CD4-positive, alpha-beta memory T cell (primary cell): ENCODE data around the gene KCMF1. TPM values are rescaled to one million over a fixed set of nuclear protein-coding genes. Genes with fewer than 3 reads are reported as not detected.
A peak's percentile ranks its signal among the peaks of the same experiment; 100 is the strongest.

Source experiments
- CTCF ChIA-PET: fragments of 350-600 bp; sonication (Branson Sonifier 250); formaldehyde crosslinking; loops from one replicate; lab custom pipeline; 2021; ENCODE audit warnings: inconsistent platforms; ENCODE audit not compliant: partially characterized antibody; lab: Charles Lee
- POLR2A ChIA-PET: fragments of 350-600 bp; sonication (Branson Sonifier 250); formaldehyde crosslinking; loops from one replicate; lab custom pipeline; 2021; ENCODE audit not compliant: partially characterized antibody; lab: Charles Lee
- DNase-seq, 5 donors: peaks; one replicate each; pipeline versions ENCODE4 v3.0.0 to v3.0.0-alpha.2; 2020 to 2022; ENCODE audit warnings: mixed read lengths in 1 of 5
- H3K27ac ChIP-seq: one replicate; pipeline ENCODE4 v1.7.0; 2013; ENCODE audit warnings: low read depth, low read length
- H3K27me3 ChIP-seq: 2 replicates; pipeline ENCODE4 v1.7.0; 2013; ENCODE audit warnings: mild to moderate bottlenecking, low read length, moderate library complexity; ENCODE audit not compliant: insufficient read depth
- H3K36me3 ChIP-seq: 2 replicates; pipeline ENCODE4 v1.7.0; 2013; ENCODE audit warnings: mild to moderate bottlenecking, low read length, moderate library complexity; ENCODE audit not compliant: insufficient read depth
- H3K4me1 ChIP-seq: 2 replicates; pipeline ENCODE4 v1.7.0; 2013; ENCODE audit warnings: mild to moderate bottlenecking, low read length, moderate library complexity; ENCODE audit not compliant: insufficient read depth
- H3K4me3 ChIP-seq, 2 donors: one replicate each; pipeline ENCODE4 v1.7.0; 2013; ENCODE audit warnings: low read length in 2 of 2, mild to moderate bottlenecking in 1 of 2
- H3K9me3 ChIP-seq, 2 donors: one replicate each; pipeline ENCODE4 v1.7.0; 2013; ENCODE audit warnings: low read length in 2 of 2, control low read depth in 1 of 2; ENCODE audit not compliant: control insufficient read depth in 1 of 2
- H3K27ac Mint-ChIP-seq, 7 donors: one replicate each; pipeline ENCODE4 v1.8.0; 2020 to 2021; ENCODE audit warnings: mixed read lengths in 7 of 7, mild to moderate bottlenecking in 6 of 7, inconsistent platforms in 3 of 7, moderate library complexity in 3 of 7
- H3K27me3 Mint-ChIP-seq, 2 donors: one replicate each; pipeline ENCODE4 v1.8.0; 2020 to 2021; ENCODE audit warnings: mixed read lengths in 2 of 2
- H3K36me3 Mint-ChIP-seq, 2 donors: one replicate each; pipeline ENCODE4 v1.8.0; 2020 to 2021; ENCODE audit warnings: mixed read lengths in 2 of 2, inconsistent platforms in 1 of 2, mild to moderate bottlenecking in 1 of 2
- H3K4me1 Mint-ChIP-seq, 4 donors: one replicate each; pipeline ENCODE4 v1.8.0; 2020 to 2021; ENCODE audit warnings: mixed read lengths in 4 of 4, mild to moderate bottlenecking in 1 of 4
- H3K4me3 Mint-ChIP-seq, 8 donors: one replicate each; pipeline ENCODE4 v1.8.0; 2020 to 2021; ENCODE audit warnings: mixed read lengths in 8 of 8, mild to moderate bottlenecking in 7 of 8, moderate library complexity in 6 of 8, inconsistent platforms in 3 of 8
- H3K9me3 Mint-ChIP-seq, 8 donors: one replicate each; pipeline ENCODE4 v1.8.0; 2020 to 2021; ENCODE audit warnings: mixed read lengths in 8 of 8, mild to moderate bottlenecking in 5 of 8, inconsistent platforms in 3 of 8, moderate library complexity in 1 of 8
- intact Hi-C: fragments of 100-400 bp; cut with micrococcal nuclease; formaldehyde crosslinking; loops from one replicate; pipeline ENCODE4 v1.15.1; 2023
- polyA plus RNA-seq, 2 donors: library from polyadenylated mRNA; unstranded; fragments of 300-500 nt; fragmentation: Illumina TruSeq; gene quantifications; one replicate each; pipeline ENCODE4 v1.2.3, GENCODE V29; 2021
- total RNA-seq, 2 experiments: library from RNA; stranded (reverse); gene quantifications; one replicate each; pipeline ENCODE4 v1.2.3, GENCODE V29; 2021

Gene KCMF1
- total and polyA plus RNA-seq, 4 experiments from 2014 or later, result 25.8 to 62.7 (median 47.2) TPM

DNA sequence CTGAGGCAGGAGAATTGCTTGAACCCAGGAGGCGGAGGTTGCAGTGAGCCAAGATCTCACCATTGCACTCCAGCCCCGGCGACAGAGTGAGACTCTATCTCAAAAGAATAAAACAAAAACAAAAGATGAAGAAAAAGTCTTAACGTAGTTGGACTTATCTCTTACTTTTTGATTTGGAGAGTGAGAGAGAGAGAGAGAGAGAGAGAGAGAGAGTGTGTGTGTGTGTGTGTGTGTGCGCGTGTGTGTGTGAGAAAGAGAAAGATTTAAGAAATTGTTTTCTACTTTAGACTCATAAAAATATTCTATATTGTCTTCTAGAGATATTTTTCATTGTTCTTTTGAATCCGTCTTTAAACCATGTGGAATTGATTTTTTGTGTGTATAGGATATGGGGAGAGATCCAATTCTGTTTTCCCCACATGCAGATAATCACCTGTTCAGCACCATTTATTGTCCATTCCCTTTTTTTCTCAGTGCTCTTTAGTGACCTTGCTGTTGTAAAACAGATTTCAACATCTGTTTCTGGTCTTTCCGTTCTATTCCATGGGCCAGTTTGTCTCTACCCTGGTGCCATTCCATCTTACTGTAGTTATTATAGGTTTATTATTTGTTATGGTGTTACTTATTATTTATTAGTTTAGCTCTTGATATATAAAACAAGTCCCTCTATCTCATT lies 53.5 kb downstream of the KCMF1 start:
- Histone ChIP-seq H3K9me3 (no peaks in the 10 kb centered on the region), H3K36me3 (no peaks in the 10 kb centered on the region), H3K4me3 (no peak overlapping the region), H3K27ac (no peak overlapping the region), H3K27me3 (no peaks in the 10 kb centered on the region), H3K4me1 (peaks cover 5% of the 10 kb centered on the region)
- DNase-seq, result no peak
- Mint-ChIP-seq H3K9me3 (no peaks in the 10 kb centered on the region), H3K4me3 (no peak overlapping the region), H3K4me1 (peaks cover 26 to 46% (median 33%) of the 10 kb centered on the region in 4 donors), H3K36me3 (peaks cover 18 to 29% of the 10 kb centered on the region in 2 donors), H3K27me3 (no peaks in the 10 kb centered on the region), H3K27ac (peak overlapping the region in 3 of 7 donors; percentile 52 to 63 (median 57))
- CTCF ChIA-PET, result interaction anchor here (0.6 kb wide), 1 partner anchor 266 kb away, joined by 3 read pairs; no protein-coding TSS in a partner anchor
- POLR2A ChIA-PET, result interaction anchor here (1.9 kb wide), 1 partner anchor 99 kb away, joined by 6 read pairs; no protein-coding TSS in a partner anchor
- intact Hi-C loops, result no loop called here

GRCh38 chr2:85032621-85033020 lies 61.7 kb downstream of the KCMF1 start:
- ChIA-PET POLR2A (no interaction called here), CTCF (interaction anchor here (1.5 to 3.4 kb wide), 2 partner anchors 15 to 107 kb away, joined by 7 to 11 read pairs; no protein-coding TSS in a partner anchor)
- Mint-ChIP-seq H3K4me1 (peaks cover 9 to 16% (median 10%) of the 10 kb centered on the region in 4 donors), H3K27ac (peak overlapping the region in 2 of 7 donors; percentile 31 to 35), H3K4me3 (no peak overlapping the region), H3K9me3 (no peaks in the 10 kb centered on the region), H3K36me3 (peaks cover 24 to 72% of the 10 kb centered on the region in 2 donors), H3K27me3 (no peaks in the 10 kb centered on the region)
- Histone ChIP-seq H3K9me3 (no peaks in the 10 kb centered on the region), H3K4me3 (no peak overlapping the region), H3K4me1 (no peaks in the 10 kb centered on the region), H3K27me3 (no peaks in the 10 kb centered on the region), H3K27ac (no peak overlapping the region), H3K36me3 (peaks cover 29% of the 10 kb centered on the region)
- no peak for DNase-seq
- intact Hi-C loops, result no loop called here

- Mint-ChIP-seq H3K4me3 (no peak overlapping the region), H3K9me3 (no peaks in the 10 kb centered on the region), H3K4me1 (peaks cover 8 to 16% (median 11%) of the 10 kb centered on the region in 4 donors), H3K27ac (no peak overlapping the region), H3K36me3 (peaks cover 25 to 73% of the 10 kb centered on the region in 2 donors), H3K27me3 (no peaks in the 10 kb centered on the region)
- Histone ChIP-seq H3K4me1 (no peaks in the 10 kb centered on the region), H3K4me3 (no peak overlapping the region), H3K27ac (no peak overlapping the region), H3K27me3 (no peaks in the 10 kb centered on the region), H3K36me3 (peaks cover 35% of the 10 kb centered on the region), H3K9me3 (no peaks in the 10 kb centered on the region)
- CTCF ChIA-PET, result interaction anchor here (1.5 kb wide), 1 partner anchor 16 kb away, joined by 7 read pairs; no protein-coding TSS in a partner anchor
- no peak for DNase-seq
- POLR2A ChIA-PET, result no interaction called here
- intact Hi-C loops, result no loop called here
Observed at GRCh38 chr2:85033388-85033787, 62.4 kb downstream of the KCMF1 start.

DNA sequence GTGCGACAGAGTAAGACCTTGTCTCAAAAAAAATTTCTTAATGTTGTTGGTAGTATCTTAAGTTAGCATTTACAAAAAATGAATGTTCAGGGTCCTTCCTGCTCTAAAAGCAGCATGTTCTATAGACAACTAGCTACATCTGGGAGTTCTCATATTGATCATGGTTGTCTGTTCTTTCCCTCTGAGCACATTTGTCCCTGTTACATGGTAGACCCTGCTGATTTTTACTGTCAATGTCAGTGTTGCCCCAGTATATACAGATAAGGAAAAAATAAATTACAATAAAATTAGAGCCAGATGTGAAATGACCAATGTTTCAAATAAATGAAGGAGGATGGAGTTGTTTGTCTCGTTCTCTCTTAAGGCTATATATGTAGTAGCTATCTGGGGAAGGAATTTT lies 63.2 kb downstream of the KCMF1 start:
- intact Hi-C loops, result no loop called here
- H3K27ac ChIP-seq, result no peak overlapping the region
- DNase-seq, result no peak
- no peaks in the 10 kb centered on the region for H3K4me1 ChIP-seq
- POLR2A ChIA-PET, result no interaction called here
- CTCF ChIA-PET, result no interaction called here
- H3K4me3 ChIP-seq, result no peak overlapping the region
- H3K4me3 Mint-ChIP-seq, result no peak overlapping the region
- H3K36me3 ChIP-seq, result peaks cover 35% of the 10 kb centered on the region
- peaks cover 10 to 18% (median 12%) of the 10 kb centered on the region in 4 donors for H3K4me1 Mint-ChIP-seq
- H3K27me3 Mint-ChIP-seq, result no peaks in the 10 kb centered on the region
- H3K27ac Mint-ChIP-seq, result peak overlapping the region in 1 of 7 donors; percentile 43
- H3K9me3 ChIP-seq, result no peaks in the 10 kb centered on the region
- no peaks in the 10 kb centered on the region for H3K27me3 ChIP-seq
- no peaks in the 10 kb centered on the region for H3K9me3 Mint-ChIP-seq
- peaks cover 29 to 74% of the 10 kb centered on the region in 2 donors for H3K36me3 Mint-ChIP-seq

DNA sequence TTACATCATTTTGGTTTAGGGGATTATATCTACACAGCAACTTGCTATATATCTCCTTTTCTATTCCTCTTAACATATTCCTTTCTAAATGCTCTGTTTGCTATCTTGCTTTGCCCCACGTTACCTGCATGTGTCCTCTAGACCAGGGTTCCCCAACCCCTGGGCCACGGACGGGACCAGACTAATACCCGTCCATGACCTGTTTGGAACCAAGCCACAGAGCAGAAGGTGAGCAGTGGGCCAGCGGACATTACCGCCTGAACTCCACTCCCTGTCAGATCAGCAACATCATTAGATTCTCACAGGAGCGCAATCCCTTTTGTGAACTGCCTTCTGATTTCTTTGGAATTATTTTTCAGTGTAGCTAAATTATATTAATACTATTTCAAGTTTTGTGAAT lies 66.7 kb downstream of the KCMF1 start:
- no peak overlapping the region for H3K4me3 Mint-ChIP-seq
- Histone ChIP-seq H3K27me3 (no peaks in the 10 kb centered on the region), H3K4me3 (no peak overlapping the region), H3K4me1 (no peaks in the 10 kb centered on the region), H3K27ac (no peak overlapping the region), H3K36me3 (peaks cover 53% of the 10 kb centered on the region), H3K9me3 (no peaks in the 10 kb centered on the region)
- no peak for DNase-seq
- no peaks in the 10 kb centered on the region for H3K27me3 Mint-ChIP-seq
- no peaks in the 10 kb centered on the region for H3K9me3 Mint-ChIP-seq
- ChIA-PET POLR2A (no interaction called here), CTCF (interaction anchor here (0.5 kb wide), 1 partner anchor 22 kb away, joined by 3 read pairs; no protein-coding TSS in a partner anchor)
- H3K4me1 Mint-ChIP-seq, result peaks cover 14 to 20% (median 18%) of the 10 kb centered on the region in 4 donors
- peak overlapping the region in 1 of 7 donors; percentile 81 for H3K27ac Mint-ChIP-seq
- intact Hi-C loops, result no loop called here
- peaks cover 39 to 74% of the 10 kb centered on the region in 2 donors for H3K36me3 Mint-ChIP-seq

- Mint-ChIP-seq H3K27ac (peak overlapping the region in 3 of 7 donors; percentile 26 to 83 (median 42)), H3K4me3 (no peak overlapping the region), H3K27me3 (no peaks in the 10 kb centered on the region), H3K36me3 (peaks cover 63 to 79% of the 10 kb centered on the region in 2 donors), H3K4me1 (peaks cover 10 to 16% (median 14%) of the 10 kb centered on the region in 4 donors), H3K9me3 (no peaks in the 10 kb centered on the region)
- Histone ChIP-seq H3K4me1 (no peaks in the 10 kb centered on the region), H3K27me3 (no peaks in the 10 kb centered on the region), H3K36me3 (peaks cover 56% of the 10 kb centered on the region), H3K27ac (no peak overlapping the region), H3K4me3 (no peak overlapping the region), H3K9me3 (no peaks in the 10 kb centered on the region)
- CTCF ChIA-PET, result no interaction called here
- no peak for DNase-seq
- POLR2A ChIA-PET, result no interaction called here
- intact Hi-C loops, result no loop called here
Observed at GRCh38 chr2:85042330-85042729, 71.4 kb downstream of the KCMF1 start.

GRCh38 chr2:85048534-85048933 lies 77.6 kb downstream of the KCMF1 start:
- intact Hi-C loops, result no loop called here
- Mint-ChIP-seq H3K27me3 (no peaks in the 10 kb centered on the region), H3K9me3 (peaks cover 0 to 3% (median 0%) of the 10 kb centered on the region in 8 donors), H3K27ac (peak overlapping the region in 3 of 7 donors; percentile 36 to 78 (median 38)), H3K4me3 (no peak overlapping the region), H3K4me1 (peaks cover 0 to 9% (median 2%) of the 10 kb centered on the region in 4 donors), H3K36me3 (peaks cover 71 to 84% of the 10 kb centered on the region in 2 donors)
- DNase-seq, result no peak
- peaks cover 49% of the 10 kb centered on the region for H3K36me3 ChIP-seq
- H3K9me3 ChIP-seq, result no peaks in the 10 kb centered on the region
- POLR2A ChIA-PET, result no interaction called here
- CTCF ChIA-PET, result no interaction called here
- H3K27ac ChIP-seq, result no peak overlapping the region
- no peak overlapping the region for H3K4me3 ChIP-seq
- no peaks in the 10 kb centered on the region for H3K4me1 ChIP-seq
- no peaks in the 10 kb centered on the region for H3K27me3 ChIP-seq
